Measurements from ENCODE around the gene IL9R. TPM values are rescaled to one million over a fixed set of nuclear protein-coding genes. Genes with fewer than 3 reads are reported as not detected.
"Not testable (repeated sequence)": the region's sequence is repeated elsewhere in the genome, so short reads cannot be mapped to it uniquely, and the experiment has no call there.

IL9R gene
- total and polyA plus RNA-seq, 2 donors (not counting 1 experiment from before 2014, with no cell fraction given), result 6.6 to 8.7 TPM

GRCh38 chrX:155968326-155968661 lies 29.2 kb upstream of the IL9R start:
- Mint-ChIP-seq H3K4me3 (no peak overlapping the region), H3K27ac (no peak overlapping the region), H3K9me3 (ENCODE audit: insufficient read depth) (peaks cover 9% of the 10 kb centered on the region), H3K4me1 (no peaks in the 10 kb centered on the region), H3K27me3 (peaks cover 4% of the 10 kb centered on the region)
- no peaks in the 10 kb centered on the region for H3K79me2 ChIP-seq (ENCODE audit: control insufficient read depth, insufficient read depth, low read length)
- no peak overlapping the region for H2AFZ ChIP-seq (ENCODE audit: insufficient read depth, low read depth, low read length, poor library complexity, severe bottlenecking)
- TF ChIP-seq EZH2 (IDR thresholded peaks at IDR 0.05; ENCODE audit: borderline replicate concordance, insufficient read depth, low read depth, low read length, poor library complexity, severe bottlenecking), result no peak
- no peak for TF ChIP-seq CTCF (IDR thresholded peaks at IDR 0.05)
- H3K27ac ChIP-seq (ENCODE audit: low read length in 2 of 2), result no peak overlapping the region
- no peak for ATAC-seq (ENCODE audit: low read depth)
- no peaks in the 10 kb centered on the region for H4K20me1 ChIP-seq (ENCODE audit: control insufficient read depth, insufficient read depth, low read length, poor library complexity, severe bottlenecking)
- ChIA-PET POLR2A (no interaction called here), CTCF (no interaction called here)
- no peak overlapping the region for H3K4me3 ChIP-seq (ENCODE audit: control extremely low read depth in 1 of 5, extremely low read depth in 1 of 5, insufficient read depth in 1 of 5, low read depth in 2 of 5, low read length in 4 of 5)
- H3K27me3 ChIP-seq (replicated peaks in 1 of 4; ENCODE audit: control extremely low read depth in 1 of 4, control insufficient read depth in 3 of 4, insufficient read depth in 4 of 4, low read length in 3 of 4), result no peaks in the 10 kb centered on the region
- H3K9me3 ChIP-seq (ENCODE audit: control extremely low read depth in 1 of 3, control insufficient read depth in 2 of 3, insufficient read depth in 1 of 3, low read length in 2 of 3), result peaks cover 0 to 9% (median 3%) of the 10 kb centered on the region in 3 donors
- no peak for DNase-seq
- H3K4me2 ChIP-seq (replicated peaks; ENCODE audit: low read depth, low read length, poor library complexity, severe bottlenecking), result no peak overlapping the region
- 21% methylated on average over 1 of the region's 1 CpG for WGBS (ENCODE audit: insufficient coverage)
- intact Hi-C loops (cut with micrococcal nuclease), result no loop called here
- H3K4me1 ChIP-seq (ENCODE audit: control insufficient read depth in 2 of 2, insufficient read depth in 2 of 2, low read length in 2 of 2), result no peaks in the 10 kb centered on the region
- H3K36me3 ChIP-seq (replicated peaks in 1 of 2; ENCODE audit: control extremely low read depth in 1 of 2, control insufficient read depth in 1 of 2, extremely low read depth in 1 of 2, insufficient read depth in 2 of 2, low read length in 1 of 2), result no peaks in the 10 kb centered on the region
- no peak overlapping the region for H3K9ac ChIP-seq (ENCODE audit: low read length)

GRCh38 chrX:155968791-155969190 lies 28.7 kb upstream of the IL9R start:
- intact Hi-C loops (cut with micrococcal nuclease), result no loop called here
- Histone ChIP-seq H3K9ac (ENCODE audit: low read length) (no peak overlapping the region), H3K36me3 (replicated peaks in 1 of 2; ENCODE audit: control extremely low read depth in 1 of 2, control insufficient read depth in 1 of 2, extremely low read depth in 1 of 2, insufficient read depth in 2 of 2, low read length in 1 of 2) (no peaks in the 10 kb centered on the region), H3K27me3 (replicated peaks in 1 of 4; ENCODE audit: control extremely low read depth in 1 of 4, control insufficient read depth in 3 of 4, insufficient read depth in 4 of 4, low read length in 3 of 4) (no peaks in the 10 kb centered on the region), H3K4me3 (ENCODE audit: control extremely low read depth in 1 of 5, extremely low read depth in 1 of 5, insufficient read depth in 1 of 5, low read depth in 2 of 5, low read length in 4 of 5) (no peak overlapping the region), H3K27ac (ENCODE audit: low read length in 2 of 2) (no peak overlapping the region), H3K79me2 (ENCODE audit: control insufficient read depth, insufficient read depth, low read length) (no peaks in the 10 kb centered on the region), H4K20me1 (ENCODE audit: control insufficient read depth, insufficient read depth, low read length, poor library complexity, severe bottlenecking) (no peaks in the 10 kb centered on the region), H3K4me1 (ENCODE audit: control insufficient read depth in 2 of 2, insufficient read depth in 2 of 2, low read length in 2 of 2) (no peaks in the 10 kb centered on the region), H2AFZ (ENCODE audit: insufficient read depth, low read depth, low read length, poor library complexity, severe bottlenecking) (no peak overlapping the region), H3K4me2 (replicated peaks; ENCODE audit: low read depth, low read length, poor library complexity, severe bottlenecking) (no peak overlapping the region), H3K9me3 (ENCODE audit: control extremely low read depth in 1 of 3, control insufficient read depth in 2 of 3, insufficient read depth in 1 of 3, low read length in 2 of 3) (peaks cover 0 to 9% (median 0%) of the 10 kb centered on the region in 3 donors)
- H3K27ac Mint-ChIP-seq, result no peak overlapping the region
- POLR2A ChIA-PET, result no interaction called here
- WGBS (ENCODE audit: insufficient coverage), result 30% methylated on average over 2 of the region's 5 CpGs
- TF ChIP-seq CTCF (IDR thresholded peaks at IDR 0.05) (no peak), EZH2 (IDR thresholded peaks at IDR 0.05; ENCODE audit: borderline replicate concordance, insufficient read depth, low read depth, low read length, poor library complexity, severe bottlenecking) (no peak)
- H3K4me3 Mint-ChIP-seq, result no peak overlapping the region
- DNase-seq, result no peak
- no peaks in the 10 kb centered on the region for H3K4me1 Mint-ChIP-seq
- peaks cover 4% of the 10 kb centered on the region for H3K27me3 Mint-ChIP-seq
- no peak for ATAC-seq (ENCODE audit: low read depth)
- CTCF ChIA-PET, result no interaction called here
- H3K9me3 Mint-ChIP-seq (ENCODE audit: insufficient read depth), result peaks cover 7% of the 10 kb centered on the region

GRCh38 chrX:155971658-155972057 lies 25.8 kb upstream of the IL9R start:
- no CpG with 5 or more reads among the region's 5 CpGs for WGBS (ENCODE audit: insufficient coverage)
- H3K79me2 ChIP-seq (ENCODE audit: control insufficient read depth, insufficient read depth, low read length); H3K27me3 Mint-ChIP-seq; H2AFZ ChIP-seq (ENCODE audit: insufficient read depth, low read depth, low read length, poor library complexity, severe bottlenecking); H3K4me1 ChIP-seq (ENCODE audit: control insufficient read depth in 2 of 2, insufficient read depth in 2 of 2, low read length in 2 of 2); H3K27me3 ChIP-seq (replicated peaks in 1 of 4; ENCODE audit: control extremely low read depth in 1 of 4, control insufficient read depth in 3 of 4, insufficient read depth in 4 of 4, low read length in 3 of 4); ATAC-seq (ENCODE audit: low read depth); CTCF ChIA-PET; H3K4me2 ChIP-seq (replicated peaks; ENCODE audit: low read depth, low read length, poor library complexity, severe bottlenecking); H3K27ac ChIP-seq (ENCODE audit: low read length in 2 of 2); H3K4me3 Mint-ChIP-seq; H3K4me3 ChIP-seq (ENCODE audit: control extremely low read depth in 1 of 5, extremely low read depth in 1 of 5, insufficient read depth in 1 of 5, low read depth in 2 of 5, low read length in 4 of 5); H4K20me1 ChIP-seq (ENCODE audit: control insufficient read depth, insufficient read depth, low read length, poor library complexity, severe bottlenecking); POLR2A ChIA-PET; H3K9ac ChIP-seq (ENCODE audit: low read length); H3K9me3 ChIP-seq (ENCODE audit: control extremely low read depth in 1 of 3, control insufficient read depth in 2 of 3, insufficient read depth in 1 of 3, low read length in 2 of 3); H3K36me3 ChIP-seq (replicated peaks in 1 of 2; ENCODE audit: control extremely low read depth in 1 of 2, control insufficient read depth in 1 of 2, extremely low read depth in 1 of 2, insufficient read depth in 2 of 2, low read length in 1 of 2); intact Hi-C loops (cut with micrococcal nuclease); H3K4me1 Mint-ChIP-seq; DNase-seq; H3K27ac Mint-ChIP-seq; H3K9me3 Mint-ChIP-seq (ENCODE audit: insufficient read depth): not testable (repeated sequence)

Measured in B cell (primary cell).